Activated naive CD4-positive, alpha-beta T cell treated with anti-CD3 and anti-CD28 coated beads, Interleukin-2, amount 10 ng/mL, durations not matched to agents 7 days and 5 days (primary cell): ENCODE data around the gene SS18.

Source experiments
- CTCF ChIA-PET: fragments of 350-600 bp; sonication (Branson Sonifier 250); formaldehyde crosslinking; loops from one replicate; lab custom pipeline; 2021; ENCODE audit warnings: antibody characterized with exemption; lab: Charles Lee
- DNase-seq: peaks from one replicate; pipeline ENCODE4 v3.0.0-alpha.2; 2020
- H3K27ac Mint-ChIP-seq: one replicate; pipeline ENCODE4 v1.8.0; 2021; ENCODE audit warnings: mild to moderate bottlenecking, moderate library complexity, mixed read lengths
- H3K27me3 Mint-ChIP-seq: one replicate; pipeline ENCODE4 v1.8.0; 2021; ENCODE audit warnings: mild to moderate bottlenecking, mixed read lengths
- H3K36me3 Mint-ChIP-seq: one replicate; pipeline ENCODE4 v1.8.0; 2021; ENCODE audit warnings: mixed read lengths
- H3K4me1 Mint-ChIP-seq: one replicate; pipeline ENCODE4 v1.8.0; 2021; ENCODE audit warnings: mixed read lengths
- H3K4me3 Mint-ChIP-seq: one replicate; pipeline ENCODE4 v1.8.0; 2021; ENCODE audit warnings: mild to moderate bottlenecking, moderate library complexity, mixed read lengths
- H3K9me3 Mint-ChIP-seq: one replicate; pipeline ENCODE4 v1.8.0; 2021; ENCODE audit warnings: mixed read lengths

SS18 gene

GRCh38 chr18:26046419-26047077 is 43.9 kb downstream of the SS18 start:
- H3K4me1 Mint-ChIP-seq: peaks cover 3% of the 10 kb centered on the region
- H3K4me3 Mint-ChIP-seq: no peak overlapping the region
- peaks cover 25% of the 10 kb centered on the region for H3K36me3 Mint-ChIP-seq
- no peak for DNase-seq
- H3K9me3 Mint-ChIP-seq: no peaks in the 10 kb centered on the region
- CTCF ChIA-PET: no interaction called here
- no peak overlapping the region for H3K27ac Mint-ChIP-seq
- H3K27me3 Mint-ChIP-seq: no peaks in the 10 kb centered on the region

- Mint-ChIP-seq H3K36me3 (peaks cover 28% of the 10 kb centered on the region), H3K4me1 (peaks cover 5% of the 10 kb centered on the region), H3K9me3 (no peaks in the 10 kb centered on the region), H3K4me3 (no peak overlapping the region), H3K27me3 (no peaks in the 10 kb centered on the region), H3K27ac (no peak overlapping the region)
- CTCF ChIA-PET: no interaction called here
- DNase-seq: no peak
Observed at GRCh38 chr18:26044807-26045206, 45.6 kb downstream of the SS18 start.

GRCh38 chr18:26040051-26040656 is 50.3 kb downstream of the SS18 start:
- H3K27ac Mint-ChIP-seq: no peak overlapping the region
- H3K9me3 Mint-ChIP-seq: no peaks in the 10 kb centered on the region
- no peak overlapping the region for H3K4me3 Mint-ChIP-seq
- peaks cover 2% of the 10 kb centered on the region for H3K4me1 Mint-ChIP-seq
- DNase-seq: no peak
- CTCF ChIA-PET: no interaction called here
- no peaks in the 10 kb centered on the region for H3K27me3 Mint-ChIP-seq
- peaks cover 30% of the 10 kb centered on the region for H3K36me3 Mint-ChIP-seq

GRCh38 chr18:26039203-26039602 is 51.2 kb downstream of the SS18 start:
- Mint-ChIP-seq H3K36me3 (peaks cover 33% of the 10 kb centered on the region), H3K27ac (no peak overlapping the region), H3K9me3 (no peaks in the 10 kb centered on the region), H3K4me1 (peaks cover 2% of the 10 kb centered on the region), H3K4me3 (no peak overlapping the region), H3K27me3 (no peaks in the 10 kb centered on the region)
- CTCF ChIA-PET: no interaction called here
- no peak for DNase-seq

DNA sequence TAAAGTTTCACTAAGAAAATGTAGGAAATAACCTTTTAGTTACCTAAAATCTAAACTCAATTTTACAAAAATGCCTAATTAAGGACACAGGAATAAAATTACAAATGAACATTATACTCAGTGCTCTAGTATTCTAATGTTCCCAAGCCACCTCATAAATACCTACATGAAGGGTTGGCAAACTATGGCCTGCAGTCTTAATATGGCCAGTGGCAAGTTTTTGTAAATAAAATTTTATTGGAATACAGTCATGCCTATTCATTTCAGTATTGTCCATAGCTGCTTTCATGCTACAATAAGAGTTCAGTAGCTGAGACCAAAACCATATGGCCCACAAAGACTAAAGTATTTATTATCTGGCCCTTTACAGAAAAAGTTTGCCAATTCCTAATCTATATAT is 53.8 kb downstream of the SS18 start:
- H3K4me3 Mint-ChIP-seq: no peak overlapping the region
- CTCF ChIA-PET: no interaction called here
- H3K27ac Mint-ChIP-seq: no peak overlapping the region
- H3K27me3 Mint-ChIP-seq: no peaks in the 10 kb centered on the region
- no peaks in the 10 kb centered on the region for H3K9me3 Mint-ChIP-seq
- peaks cover 52% of the 10 kb centered on the region for H3K36me3 Mint-ChIP-seq
- DNase-seq: no peak
- peaks cover 2% of the 10 kb centered on the region for H3K4me1 Mint-ChIP-seq

GRCh38 chr18:26034850-26035497 is 55.4 kb downstream of the SS18 start:
- Mint-ChIP-seq H3K4me3 (no peak overlapping the region), H3K9me3 (no peaks in the 10 kb centered on the region), H3K27me3 (no peaks in the 10 kb centered on the region), H3K4me1 (peaks cover 2% of the 10 kb centered on the region), H3K36me3 (peaks cover 58% of the 10 kb centered on the region), H3K27ac (no peak overlapping the region)
- DNase-seq: no peak
- CTCF ChIA-PET: no interaction called here

- peaks cover 13% of the 10 kb centered on the region for H3K4me1 Mint-ChIP-seq
- peaks cover 61% of the 10 kb centered on the region for H3K36me3 Mint-ChIP-seq
- no peak overlapping the region for H3K4me3 Mint-ChIP-seq
- DNase-seq: no peak
- H3K27ac Mint-ChIP-seq: no peak overlapping the region
- H3K9me3 Mint-ChIP-seq: no peaks in the 10 kb centered on the region
- CTCF ChIA-PET: interaction anchor here (1.1 kb wide), 1 partner anchor 27 kb away, joined by 4 read pairs; no protein-coding TSS in a partner anchor
- no peaks in the 10 kb centered on the region for H3K27me3 Mint-ChIP-seq
Observed at GRCh38 chr18:26022585-26022984, 67.8 kb downstream of the SS18 start.

- no peak overlapping the region for H3K27ac Mint-ChIP-seq
- peaks cover 60% of the 10 kb centered on the region for H3K36me3 Mint-ChIP-seq
- peaks cover 13% of the 10 kb centered on the region for H3K4me1 Mint-ChIP-seq
- CTCF ChIA-PET: interaction anchor here (1.1 kb wide), 1 partner anchor 26 kb away, joined by 4 read pairs; no protein-coding TSS in a partner anchor
- no peaks in the 10 kb centered on the region for H3K27me3 Mint-ChIP-seq
- H3K4me3 Mint-ChIP-seq: no peak overlapping the region
- DNase-seq: no peak
- no peaks in the 10 kb centered on the region for H3K9me3 Mint-ChIP-seq
Observed at GRCh38 chr18:26021061-26021754, 69.2 kb downstream of the SS18 start.

- Mint-ChIP-seq H3K4me3 (no peak overlapping the region), H3K27me3 (no peaks in the 10 kb centered on the region), H3K4me1 (no peaks in the 10 kb centered on the region), H3K36me3 (peaks cover 46% of the 10 kb centered on the region), H3K9me3 (no peaks in the 10 kb centered on the region), H3K27ac (no peak overlapping the region)
- CTCF ChIA-PET: no interaction called here
- DNase-seq: no peak
Observed at GRCh38 chr18:26017929-26018328, 72.5 kb downstream of the SS18 start.

- Mint-ChIP-seq H3K36me3 (peaks cover 38% of the 10 kb centered on the region), H3K9me3 (no peaks in the 10 kb centered on the region), H3K27me3 (no peaks in the 10 kb centered on the region), H3K4me3 (no peak overlapping the region), H3K27ac (no peak overlapping the region), H3K4me1 (no peaks in the 10 kb centered on the region)
- CTCF ChIA-PET: interaction anchor here (0.5 kb wide), 1 partner anchor 36 kb away, joined by 3 read pairs; no protein-coding TSS in a partner anchor
- no peak for DNase-seq
Observed at GRCh38 chr18:26014462-26014861, 76.0 kb downstream of the SS18 start.

DNA sequence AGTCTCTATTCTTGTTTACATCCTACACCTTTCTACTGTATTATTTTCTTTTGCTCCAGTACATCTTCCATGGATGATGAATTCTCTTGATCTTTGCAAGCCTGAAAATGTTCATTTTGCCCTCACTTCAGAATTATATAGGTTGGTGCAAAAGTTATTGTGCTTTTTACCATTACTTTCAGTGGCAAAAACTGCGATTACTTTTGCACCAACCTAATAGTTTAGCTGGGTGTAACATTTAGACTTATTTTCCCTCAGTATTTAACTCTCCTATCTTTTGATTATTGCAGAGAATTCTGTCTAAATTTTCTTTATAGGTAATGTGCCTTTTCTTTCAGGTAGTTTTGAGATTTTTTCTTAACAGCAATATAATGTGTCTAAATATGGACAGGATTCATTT is 81.8 kb downstream of the SS18 start:
- Mint-ChIP-seq H3K4me1 (no peaks in the 10 kb centered on the region), H3K9me3 (no peaks in the 10 kb centered on the region), H3K36me3 (peaks cover 12% of the 10 kb centered on the region), H3K4me3 (no peak overlapping the region), H3K27me3 (no peaks in the 10 kb centered on the region), H3K27ac (no peak overlapping the region)
- DNase-seq: no peak
- CTCF ChIA-PET: no interaction called here

DNA sequence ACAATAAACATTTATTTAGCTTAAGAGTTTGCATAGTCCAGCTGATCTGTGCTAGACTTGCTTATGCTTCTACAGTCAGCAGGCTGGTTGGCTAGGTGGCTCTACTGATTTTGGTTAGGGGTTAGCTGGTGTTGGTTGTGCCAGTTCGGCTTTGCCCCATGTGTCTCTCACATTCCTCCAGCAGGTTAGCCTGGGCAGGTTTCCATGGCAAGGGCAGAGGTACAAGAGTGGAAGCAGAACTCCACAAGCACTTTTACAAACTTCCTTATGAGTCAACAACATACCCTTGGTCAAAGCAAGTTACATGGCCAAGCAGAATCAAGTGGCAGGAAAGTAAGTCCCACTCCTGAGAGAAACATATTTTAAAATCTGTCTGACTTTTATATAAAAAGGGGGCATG is 82.3 kb downstream of the SS18 start:
- H3K4me1 Mint-ChIP-seq: no peaks in the 10 kb centered on the region
- CTCF ChIA-PET: no interaction called here
- H3K9me3 Mint-ChIP-seq: no peaks in the 10 kb centered on the region
- no peaks in the 10 kb centered on the region for H3K27me3 Mint-ChIP-seq
- H3K36me3 Mint-ChIP-seq: peaks cover 9% of the 10 kb centered on the region
- no peak overlapping the region for H3K27ac Mint-ChIP-seq
- DNase-seq: no peak
- H3K4me3 Mint-ChIP-seq: no peak overlapping the region

GRCh38 chr18:26005950-26006349 is 84.5 kb downstream of the SS18 start:
- CTCF ChIA-PET: no interaction called here
- Mint-ChIP-seq H3K9me3 (no peaks in the 10 kb centered on the region), H3K27ac (no peak overlapping the region), H3K36me3 (peaks cover 3% of the 10 kb centered on the region), H3K4me3 (no peak overlapping the region), H3K27me3 (no peaks in the 10 kb centered on the region), H3K4me1 (no peaks in the 10 kb centered on the region)
- DNase-seq: no peak

- H3K36me3 Mint-ChIP-seq: peaks cover 2% of the 10 kb centered on the region
- CTCF ChIA-PET: no interaction called here
- H3K27ac Mint-ChIP-seq: no peak overlapping the region
- H3K4me3 Mint-ChIP-seq: no peak overlapping the region
- no peaks in the 10 kb centered on the region for H3K27me3 Mint-ChIP-seq
- DNase-seq: no peak
- H3K9me3 Mint-ChIP-seq: no peaks in the 10 kb centered on the region
- H3K4me1 Mint-ChIP-seq: no peaks in the 10 kb centered on the region
Observed at GRCh38 chr18:26004832-26005231, 85.6 kb downstream of the SS18 start.
